K562 (cell line): ENCODE results near the gene MAPKAPK3. TPM values are rescaled to one million over a fixed set of nuclear protein-coding genes. Genes with fewer than 3 reads are reported as not detected.

Experiments used
- ATAC-seq: fragments of 200-7000 bp; cut with Tn5 transposase; 3 replicates; pipeline ENCODE4 v1.9.1; 2020; ENCODE audit warnings: moderate library complexity
- BruUV-seq: library from RNA; stranded (reverse); fragments of 400-500 nt; replicated peaks from 2 replicates; lab custom pipeline; 2021; lab: Mats Ljungman, UMichigan
- CTCF ChIA-PET: fragments of 300-600 bp; formaldehyde crosslinking; extraction: SDS; loops from one replicate; lab custom pipeline; 2021; ENCODE audit warnings: low intra/inter-chr PET ratio; lab: Yijun Ruan, JAX
- POLR2A ChIA-PET: fragments of 300-600, 350-650 bp; sonication (Branson Sonifier 250); formaldehyde crosslinking; extraction: SDS; loops from one replicate; lab custom pipeline; 2021; ENCODE audit warnings: antibody characterized with exemption, inconsistent platforms; lab: Yijun Ruan, JAX
- DNase-seq, 4 experiments: peaks; one replicate each; pipeline versions ENCODE4 v3.0.0 to v3.0.0-alpha.2; 2011 to 2018; ENCODE audit warnings: low spot score in 3 of 4, mixed read lengths in 3 of 4; ENCODE audit errors: extremely low read depth in 1 of 4
- FAIRE-seq: peaks from 2 replicates; lab custom pipeline; 2011; peaks lifted over from hg19 to GRCh38; lab: Jason Lieb, UNC
- H2AFZ ChIP-seq: 2 replicates; pipeline ENCODE4 v1.6.0; 2011; ENCODE audit warnings: low read depth, low read length, control low read depth, inconsistent platforms
- H3K27ac ChIP-seq: fragments of 200-600 bp; 3 replicates; pipeline ENCODE4 v1.8.0; 2011; ENCODE audit warnings: low read depth, mild to moderate bottlenecking, control low read depth, inconsistent platforms, low read length, moderate library complexity, mixed read lengths; ENCODE audit errors: extremely low read depth
- H3K27me3 ChIP-seq, 2 experiments: fragments of 300-600 bp in 1 of 2; 2 replicates in 1 of 2; 3 replicates in 1 of 2; pipeline versions ENCODE4 v1.6.0 to v1.8.0; 2011; ENCODE audit warnings: inconsistent platforms in 2 of 2, low read length in 2 of 2, mild to moderate bottlenecking in 1 of 2, mixed read lengths in 1 of 2, moderate library complexity in 1 of 2; ENCODE audit not compliant: control insufficient read depth in 2 of 2, insufficient read depth in 2 of 2
- H3K36me3 ChIP-seq: fragments of 300-600 bp; 3 replicates; pipeline ENCODE4 v1.8.0; 2011; ENCODE audit warnings: mild to moderate bottlenecking, low read length, inconsistent platforms; ENCODE audit not compliant: control insufficient read depth, insufficient read depth
- H3K4me1 ChIP-seq, 2 experiments: fragments of 200-600 bp in 1 of 2; replicated peaks in 1 of 2; 2 replicates in 1 of 2; 3 replicates in 1 of 2; pipeline versions ENCODE4 v1.5.1 to v1.8.0; 2011; ENCODE audit warnings: inconsistent platforms in 2 of 2, low read length in 2 of 2, mild to moderate bottlenecking in 1 of 2, mixed read lengths in 1 of 2, moderate library complexity in 1 of 2; ENCODE audit not compliant: control insufficient read depth in 2 of 2, insufficient read depth in 2 of 2
- H3K4me2 ChIP-seq: 2 replicates; pipeline ENCODE4 v1.6.1; 2011; ENCODE audit warnings: low read length, control low read depth, inconsistent platforms, mixed read lengths; ENCODE audit not compliant: insufficient read depth
- H3K4me3 ChIP-seq: fragments of 200-600 bp; sonication (generic), shearing (Covaris generic); 2 replicates; pipeline ENCODE4 v1.5.1; 2016; ENCODE audit warnings: control low read depth, inconsistent platforms
- H3K79me2 ChIP-seq: fragments of 200-600 bp; 3 replicates; pipeline ENCODE4 v1.8.0; 2011; ENCODE audit warnings: low read length, inconsistent platforms; ENCODE audit not compliant: control insufficient read depth, insufficient read depth
- H3K9ac ChIP-seq, 2 experiments: 2 replicates each; pipeline versions ENCODE4 v1.6.0 to v1.6.1; 2011; ENCODE audit warnings: low read depth in 2 of 2, low read length in 2 of 2, control low read depth in 1 of 2, inconsistent platforms in 1 of 2, mild to moderate bottlenecking in 1 of 2, mixed read lengths in 1 of 2; ENCODE audit not compliant: insufficient read depth in 1 of 2
- H3K9me1 ChIP-seq: one replicate; pipeline ENCODE4 v1.6.0; 2011; ENCODE audit warnings: inconsistent platforms, mild to moderate bottlenecking, low read length, moderate library complexity; ENCODE audit not compliant: control insufficient read depth, insufficient read depth
- H3K9me3 ChIP-seq: replicated peaks from 2 replicates; pipeline ENCODE4 v1.5.1; 2011; ENCODE audit warnings: low read depth, low read length, inconsistent platforms; ENCODE audit not compliant: control insufficient read depth, insufficient read depth
- H4K20me1 ChIP-seq: replicated peaks from 2 replicates; pipeline ENCODE4 v1.6.1; 2011; ENCODE audit warnings: low read length, inconsistent platforms, mixed read lengths; ENCODE audit not compliant: control insufficient read depth, insufficient read depth
- ARNT ChIP-seq, 2 experiments: fragments of 450-650 bp; IDR thresholded peaks; 2 replicates each; pipeline ENCODE4 v1.6.1; 2016; ENCODE audit warnings: mild to moderate bottlenecking in 1 of 2
- CUX1 ChIP-seq: fragments of 200-800 bp; sonication (Bioruptor generic); IDR thresholded peaks from 2 replicates; pipeline ENCODE4 v1.6.1; 2016; ENCODE audit warnings: missing genetic modification characterization, missing compliant biosample characterization
- ERF ChIP-seq: fragments of 450-650 bp; formaldehyde crosslinking; IDR thresholded peaks from 2 replicates; pipeline ENCODE4 v1.4.0; 2020; ENCODE audit warnings: mild to moderate bottlenecking, mixed read lengths
- RBM25 ChIP-seq: fragments of 200-400 bp; formaldehyde crosslinking; IDR thresholded peaks from 2 replicates; pipeline ENCODE4 v1.6.1; 2018; ENCODE audit warnings: low read length, low read depth, moderate library complexity; ENCODE audit not compliant: severe bottlenecking
- YBX1 ChIP-seq: fragments of 450-650 bp; IDR thresholded peaks from 2 replicates; pipeline ENCODE4 v1.7.1; 2016; ENCODE audit warnings: mild to moderate bottlenecking
- WGBS: fragments of 100-300 bp; shearing (Covaris generic); methylation state at CpG from one replicate; pipeline ENCODE4 v1.1.6; 2016; ENCODE audit warnings: low coverage, mixed read lengths; ENCODE audit not compliant: insufficient coverage; ENCODE audit errors: missing lambda C conversion rate; 5-methylcytosine and 5-hydroxymethylcytosine counted together
- in situ Hi-C: fragments of 300-500 bp; cut with MboI; formaldehyde crosslinking; loops from 4 replicates; pipeline ENCODE4 v1.15.0; 2018; ENCODE audit warnings: inconsistent platforms, mixed read lengths
- intact Hi-C: fragments of 100-400 bp; cut with micrococcal nuclease; formaldehyde crosslinking; loops from 2 replicates; pipeline ENCODE4 v1.14.2; 2022
- polyA plus RNA-seq, 8 experiments: library from polyadenylated mRNA; depleted of rRNA in 4 of 8; stranded (reverse) in 5 of 8; unstranded in 3 of 8; fragments of >200 nt; fragmentation: Nextera tagmentation in 2 of 8; fragmentation: Illumina TruSeq in 1 of 8; extraction: Ambion mirVana in 2 of 8; extraction: Trizol in 1 of 8; gene quantifications; 2 replicates each; pipeline versions ENCODE4 v1.2.1 to v1.2.3, GENCODE V29; 2011 to 2014; ENCODE audit warnings: inconsistent platforms in 1 of 8, missing spikeins in 1 of 8
- total RNA-seq, 7 experiments: library from RNA; depleted of rRNA in 6 of 7; stranded (reverse); fragments of >200 nt in 6 of 7; fragmentation: Illumina TruSeq in 2 of 7; extraction: Trizol in 2 of 7; gene quantifications; 2 replicates each; pipeline versions ENCODE4 v1.2.1 to v1.2.3, GENCODE V29; 2011 to 2021; ENCODE audit warnings: low replicate concordance in 1 of 7

Gene MAPKAPK3
- total and polyA plus RNA-seq, 9 of the 15 experiments (the other 6 are each of a cell fraction or from before 2014, with no cell fraction given), result 8.0 to 56.4 (median 41.2) TPM

GRCh38 chr3:50650018-50650417 is 33.1 kb downstream of the MAPKAPK3 start:
- BruUV-seq, result no TSS peak
- Histone ChIP-seq H2AFZ (no peak overlapping the region), H3K9ac (no peak overlapping the region), H3K27ac (no peak overlapping the region), H3K79me2 (no peaks in the 10 kb centered on the region), H3K36me3 (peaks cover 26% of the 10 kb centered on the region; the same call in 1 of the 3 replicates), H3K4me2 (no peak overlapping the region), H3K9me3 (no peaks in the 10 kb centered on the region), H3K9me1 (no peaks in the 10 kb centered on the region), H4K20me1 (peaks cover 6% of the 10 kb centered on the region; the same call in 1 of the 2 replicates), H3K4me1 (peaks cover 0 to 4% of the 10 kb centered on the region in 2 experiments; a peak in 2 of 5 replicates), H3K4me3 (no peak overlapping the region), H3K27me3 (no peaks in the 10 kb centered on the region)
- in situ Hi-C loops (no loop called here), intact Hi-C loops (no loop called here)
- ATAC-seq (no peak), FAIRE-seq (no peak), DNase-seq (no peak)
- CTCF ChIA-PET, result no interaction called here
- no peak for TF ChIP-seq ERF (CRISPR knock-in tag)
- 0 out of 2 replicates have a peak, but pooled peaks have one; percentile 90 for TF ChIP-seq YBX1
- TF ChIP-seq ARNT (IDR thresholded peaks at IDR 0.05), result peak in 1 of 2 experiments; percentile 100; a peak in 2 of 4 replicates
- POLR2A ChIA-PET, result no interaction called here
- whole genome bisulfite sequencing, result 67% methylated on average over 1 of the region's 1 CpG

- in situ Hi-C loops, result no loop called here
- CTCF ChIA-PET, result no interaction called here
- TF ChIP-seq CUX1 (CRISPR knock-in tag) (no peak), RBM25 (peak; percentile 52)
- Histone ChIP-seq H3K9ac (no peak overlapping the region), H2AFZ (no peak overlapping the region), H3K36me3 (peaks cover 13% of the 10 kb centered on the region; the same call in 1 of the 3 replicates), H3K27me3 (no peaks in the 10 kb centered on the region), H3K9me3 (no peaks in the 10 kb centered on the region), H3K4me2 (no peak overlapping the region), H3K79me2 (no peaks in the 10 kb centered on the region), H3K4me1 (peaks cover 0 to 4% of the 10 kb centered on the region in 2 experiments; a peak in 2 of 5 replicates), H3K27ac (no peak overlapping the region), H3K4me3 (no peak overlapping the region), H4K20me1 (peaks cover 6% of the 10 kb centered on the region; the same call in 1 of the 2 replicates), H3K9me1 (no peaks in the 10 kb centered on the region)
- intact Hi-C loops, result no loop called here
- BruUV-seq, result no TSS peak
- DNase-seq (no peak), ATAC-seq (no peak), FAIRE-seq (no peak)
- 27% methylated on average over 8 of the region's 8 CpGs for WGBS
- POLR2A ChIA-PET, result interaction anchor here (0.6 kb wide), 1 partner anchor 1429 kb away, joined by 3 read pairs; no protein-coding TSS in a partner anchor
These were observed 34.5 kb downstream of the MAPKAPK3 start for GRCh38 chr3:50651445-50651844.
